GM18867 (cell line): ENCODE results near the gene DOCK2.

Experiments used
- ATAC-seq: cut with Tn5 transposase; IDR thresholded peaks from one replicate; pipeline ENCODE4 v1.9.1; 2021; ENCODE audit warnings: mild to moderate bottlenecking, moderate library complexity; ENCODE audit not compliant: unreplicated experiment

The DOCK2 gene

GRCh38 chr5:170020423-170020822 is 383.3 kb downstream of the DOCK2 start:
- ATAC-seq = no peak

GRCh38 chr5:170021506-170021905 is 384.4 kb downstream of the DOCK2 start:
- ATAC-seq = no peak

- no peak for ATAC-seq
Measured at GRCh38 chr5:170025853-170026252, 388.8 kb downstream of the DOCK2 start.

- no peak for ATAC-seq
Measured at GRCh38 chr5:170028124-170028523, 391.0 kb downstream of the DOCK2 start.

GRCh38 chr5:170034231-170034630 is 397.2 kb downstream of the DOCK2 start:
- ATAC-seq = no peak

- no peak for ATAC-seq
Measured at GRCh38 chr5:170038241-170038640, 401.2 kb downstream of the DOCK2 start.

- ATAC-seq = no peak
Measured at GRCh38 chr5:170039830-170040229, 402.8 kb downstream of the DOCK2 start.

GRCh38 chr5:170046241-170046640 is 409.2 kb downstream of the DOCK2 start:
- no peak for ATAC-seq

- no peak for ATAC-seq
Measured at GRCh38 chr5:170049713-170050112, 412.6 kb downstream of the DOCK2 start.

GRCh38 chr5:170053896-170054295 is 416.8 kb downstream of the DOCK2 start:
- ATAC-seq = no peak

GRCh38 chr5:170055606-170056005 is 418.5 kb downstream of the DOCK2 start:
- no peak for ATAC-seq

- no peak for ATAC-seq
Measured at GRCh38 chr5:170056561-170057267, 419.6 kb downstream of the DOCK2 start.

- ATAC-seq = no peak
Measured at GRCh38 chr5:170057311-170057710, 420.2 kb downstream of the DOCK2 start.

GRCh38 chr5:170059221-170059620 is 422.1 kb downstream of the DOCK2 start:
- no peak for ATAC-seq

- no peak for ATAC-seq
Measured at GRCh38 chr5:170067152-170067551, 430.1 kb downstream of the DOCK2 start.

- ATAC-seq = no peak
Measured at GRCh38 chr5:170067574-170068170, 430.6 kb downstream of the DOCK2 start.

GRCh38 chr5:170069512-170069911 is 432.4 kb downstream of the DOCK2 start:
- ATAC-seq = no peak

GRCh38 chr5:170070556-170071412 is 433.7 kb downstream of the DOCK2 start:
- no peak for ATAC-seq

- no peak for ATAC-seq
Measured at GRCh38 chr5:170071748-170072147, 434.7 kb downstream of the DOCK2 start.

- ATAC-seq = no peak
Measured at GRCh38 chr5:170075696-170076095, 438.6 kb downstream of the DOCK2 start.

- no peak for ATAC-seq
Measured at GRCh38 chr5:170076211-170076610, 439.1 kb downstream of the DOCK2 start.

- no peak for ATAC-seq
Measured at GRCh38 chr5:170076739-170077138, 439.7 kb downstream of the DOCK2 start.
